ENCODE measurements around the gene RELA.

The RELA gene

GRCh38 chr11:65633390-65634108, 29.2 kb downstream of the RELA start:
- no peak for DNase-seq (ENCODE audit: low spot score)

- DNase-seq (ENCODE audit: low spot score), result no peak
Measured at GRCh38 chr11:65630215-65630614, 32.5 kb downstream of the RELA start.

GRCh38 chr11:65629579-65629978, 33.1 kb downstream of the RELA start:
- no peak for DNase-seq (ENCODE audit: low spot score)

GRCh38 chr11:65627202-65627601, 35.5 kb downstream of the RELA start:
- DNase-seq (ENCODE audit: low spot score), result no peak

- peak; percentile 88 for DNase-seq (ENCODE audit: low spot score)
Measured at GRCh38 chr11:65625628-65626342, 36.9 kb downstream of the RELA start.

GRCh38 chr11:65624931-65625627, 37.6 kb downstream of the RELA start:
- peak; percentile 56 for DNase-seq (ENCODE audit: low spot score)

GRCh38 chr11:65623852-65624616, 38.7 kb downstream of the RELA start:
- no peak for DNase-seq (ENCODE audit: low spot score)

GRCh38 chr11:65623177-65623576, 39.5 kb downstream of the RELA start:
- DNase-seq (ENCODE audit: low spot score), result no peak

GRCh38 chr11:65622011-65622410, 40.7 kb downstream of the RELA start:
- DNase-seq (ENCODE audit: low spot score), result no peak

- DNase-seq (ENCODE audit: low spot score), result no peak
Measured at GRCh38 chr11:65621460-65621859, 41.3 kb downstream of the RELA start.

- no peak for DNase-seq (ENCODE audit: low spot score)
Measured at GRCh38 chr11:65620666-65621065, 42.0 kb downstream of the RELA start.

- no peak for DNase-seq (ENCODE audit: low spot score)
Measured at GRCh38 chr11:65619281-65619928, 43.3 kb downstream of the RELA start.

- no peak for DNase-seq (ENCODE audit: low spot score)
Measured at GRCh38 chr11:65618763-65619162, 44.0 kb downstream of the RELA start.

GRCh38 chr11:65617990-65618751, 44.5 kb downstream of the RELA start:
- no peak for DNase-seq (ENCODE audit: low spot score)

GRCh38 chr11:65617136-65617850, 45.4 kb downstream of the RELA start:
- DNase-seq (ENCODE audit: low spot score), result no peak

- DNase-seq (ENCODE audit: low spot score), result no peak
Measured at GRCh38 chr11:65616575-65617001, 46.1 kb downstream of the RELA start.

GRCh38 chr11:65615950-65616574, 46.7 kb downstream of the RELA start:
- no peak for DNase-seq (ENCODE audit: low spot score)

- DNase-seq (ENCODE audit: low spot score), result peak; percentile 100
Measured at GRCh38 chr11:65615229-65615949, 47.3 kb downstream of the RELA start, which contains the start of gene PCNX3. PCNX3 (plus strand) TSS chr11:65615776; CDS start chr11:65616312, 536 bp downstream.

Data from cerebellar cortex (tissue), 1 donor.